GM12874 (cell line): ENCODE results near the gene FRY.

ENCODE experiments used
- CTCF ChIP-seq: IDR thresholded peaks from 2 replicates; pipeline ENCODE4 v1.5.1; 2011; ENCODE audit warnings: low read depth, mild to moderate bottlenecking, control low read depth, low read length, moderate library complexity; ENCODE audit not compliant: insufficient read depth

FRY gene

GRCh38 chr13:32195713-32196112, 164.1 kb downstream of the FRY start:
- no peak for TF ChIP-seq CTCF

- TF ChIP-seq CTCF, result no peak
These were observed 167.6 kb downstream of the FRY start for GRCh38 chr13:32199168-32199567.

- no peak for TF ChIP-seq CTCF
These were observed 169.2 kb downstream of the FRY start for GRCh38 chr13:32200741-32201140.

GRCh38 chr13:32201809-32202208, 170.2 kb downstream of the FRY start:
- no peak for TF ChIP-seq CTCF

- no peak for TF ChIP-seq CTCF
These were observed 170.7 kb downstream of the FRY start for GRCh38 chr13:32202268-32202667.

- no peak for TF ChIP-seq CTCF
These were observed 171.6 kb downstream of the FRY start for GRCh38 chr13:32203221-32203620.

GRCh38 chr13:32203736-32204135, 172.2 kb downstream of the FRY start:
- TF ChIP-seq CTCF, result no peak

- no peak for TF ChIP-seq CTCF
These were observed 174.0 kb downstream of the FRY start for GRCh38 chr13:32205431-32206096.
